Body of pancreas (tissue), 4 donors: ENCODE data around the gene RABGGTA.

ENCODE experiments used
- CTCF ChIP-seq, 7 experiments: fragments of 450-650 bp in 4 of 7; fragments of 200-600 bp in 3 of 7; sonication (generic) in 3 of 7; IDR thresholded peaks; one replicate each; pipeline ENCODE4 v1.5.1; 2016 to 2019; ENCODE audit warnings: antibody characterized with exemption in 7 of 7
- POLR2A ChIP-seq, 3 donors: fragments of 450-650 bp; IDR thresholded peaks; one replicate each; pipeline ENCODE4 v1.6.1; 2016; ENCODE audit warnings: antibody characterized with exemption in 3 of 3, mild to moderate bottlenecking in 2 of 3

DNA sequence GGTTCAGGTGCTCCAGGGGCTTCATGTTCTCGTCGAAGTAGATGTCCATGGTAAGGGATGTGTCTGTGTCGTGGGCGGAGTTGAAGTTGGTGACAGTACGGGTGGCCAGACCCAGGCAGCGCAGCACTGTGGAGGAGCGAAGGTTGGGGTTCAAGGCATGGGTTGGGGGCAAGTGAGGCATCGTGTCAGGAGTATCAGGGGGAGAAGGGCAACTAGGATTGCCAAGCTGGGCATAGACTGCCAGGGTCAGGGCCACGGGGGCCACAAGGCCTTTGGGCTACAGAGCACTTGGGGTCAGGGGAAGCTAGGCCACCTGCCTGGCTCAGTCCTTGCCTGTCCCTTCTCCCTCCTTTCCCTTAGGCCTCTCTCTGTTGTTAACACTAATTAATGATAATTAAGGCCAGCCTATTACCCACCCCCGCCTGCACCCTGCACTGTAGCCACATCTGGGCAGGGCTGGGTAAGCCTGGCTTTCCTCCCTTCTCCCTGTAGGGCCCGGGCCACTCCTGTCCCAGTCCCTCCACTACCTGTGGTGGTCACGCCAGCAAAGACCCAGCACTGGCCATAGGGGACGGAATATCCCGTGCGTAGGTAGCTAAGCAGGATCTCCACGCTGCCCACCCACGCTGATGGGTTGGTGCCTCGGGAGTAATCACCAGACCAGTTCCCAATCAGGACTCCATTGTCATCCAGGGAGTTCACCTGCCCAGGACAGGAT lies 12.7 kb downstream of the RABGGTA start:
- TF ChIP-seq CTCF (IDR thresholded peaks at IDR 0.05) (no peak), POLR2A (IDR thresholded peaks at IDR 0.05) (no peak)
